ENCODE data around the gene RSPH6A. TPM values are rescaled to one million over a fixed set of nuclear protein-coding genes. Genes with fewer than 3 reads are reported as not detected.

Gene RSPH6A
- total and polyA plus RNA-seq, 10 of the 15 experiments (the other 5 are each of a cell fraction or from before 2014, with no cell fraction given), result 0.03 to 0.41 (median 0.22) TPM; not detected in 4

DNA sequence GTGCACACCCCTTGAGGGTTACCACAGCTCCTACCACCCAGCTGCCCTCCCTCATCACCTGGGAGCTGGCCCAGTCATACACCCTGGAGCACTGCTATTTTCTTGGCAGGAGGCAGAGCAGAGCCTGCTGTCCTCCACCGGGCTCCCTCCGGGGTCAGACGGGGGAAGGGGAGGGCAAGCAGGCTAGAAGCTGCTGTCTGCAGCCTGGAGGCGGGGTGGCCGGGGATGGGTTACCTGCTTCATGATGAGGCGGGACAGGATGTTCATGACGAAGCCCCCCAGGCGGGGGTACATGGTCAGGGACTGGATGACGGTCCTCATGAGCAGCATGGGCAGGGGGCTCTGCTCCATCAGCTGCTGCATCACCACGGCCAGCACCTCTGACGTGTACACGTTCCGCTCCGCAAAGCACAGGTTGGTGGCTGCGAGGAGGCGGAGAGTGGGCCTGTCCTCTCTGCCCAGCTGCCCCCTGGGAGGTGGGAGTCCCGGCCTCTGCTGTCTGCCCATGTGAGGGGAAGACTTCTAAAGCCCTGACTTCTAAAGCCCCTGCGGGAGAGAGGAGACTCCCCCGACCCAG, 2.7 kb upstream of the RSPH6A start:
- peaks cover 5 to 9% of the 10 kb centered on the region in 2 experiments for H3K36me3 ChIP-seq (ENCODE audit: control insufficient read depth in 2 of 2, insufficient read depth in 2 of 2, low read length in 1 of 2)
- H3K9me3 ChIP-seq (replicated peaks; ENCODE audit: control insufficient read depth, insufficient read depth, low read length), result no peaks in the 10 kb centered on the region
- H3K4me2 ChIP-seq (ENCODE audit: control insufficient read depth, insufficient read depth), result no peak overlapping the region
- DNase-seq (ENCODE audit: low read depth, low spot score) (no peak), ATAC-seq (peak; percentile 15), FAIRE-seq (no peak)
- TF ChIP-seq PAX5 (IDR thresholded peaks at IDR 0.05; ENCODE audit: borderline replicate concordance, low read depth, low read length) (peak; percentile 58; the same call in 1 of the 2 replicates), GATAD2B (conservative IDR thresholded peaks at IDR 0.05; ENCODE audit: low read depth) (no peak), POLR2A (IDR thresholded peaks at IDR 0.05; ENCODE audit: low read depth, low read length) (peak; percentile 63; the same call in 1 of the 2 replicates)
- H3K4me1 ChIP-seq (ENCODE audit: control insufficient read depth, insufficient read depth, low read length), result no peaks in the 10 kb centered on the region
- no peaks in the 10 kb centered on the region for H3K79me2 ChIP-seq (ENCODE audit: control insufficient read depth, insufficient read depth, low read length)
- in situ Hi-C loops (cut with MboI) (no loop called here), intact Hi-C loops (cut with micrococcal nuclease; ENCODE audit: unreplicated experiment) (loop anchor here (1.0 to 10.0 kb wide), 3 partner anchors 65 to 177 kb away; partner anchors contain the start of genes CCDC61 and MYPOP)
- no peak overlapping the region for H3K27ac ChIP-seq (ENCODE audit: control insufficient read depth, insufficient read depth)
- SMC1A ChIA-PET (ENCODE audit: uncharacterized antibody, unreplicated experiment), result interaction anchor here (1.1 to 1.8 kb wide), 3 partner anchors 18 to 199 kb away, joined by 4 to 9 read pairs (median 5); no protein-coding TSS in a partner anchor
- WGBS (ENCODE audit: insufficient coverage, insufficient replicate concordance, low lambda C conversion rate, missing lambda C conversion rate), result 73% methylated on average over 19 of the region's 19 CpGs
- RAD21 ChIA-PET (ENCODE audit: unreplicated experiment), result interaction anchor here (1.1 to 1.9 kb wide), 6 partner anchors 46 to 177 kb away, joined by 3 to 14 read pairs (median 9); partner anchors contain the start of genes CCDC61, FOXA3, MYPOP and SIX5
- no peak overlapping the region for H2AFZ ChIP-seq (ENCODE audit: control insufficient read depth, low read depth, low read length)
- CTCF ChIA-PET, result interaction anchor here (0.7 to 2.4 kb wide), 17 partner anchors 12 to 199 kb away, joined by 3 to 28 read pairs (median 6); partner anchors contain the start of genes FOXA3, MEIOSIN, MYPOP and QPCTL
- H4K20me1 ChIP-seq (ENCODE audit: control insufficient read depth, insufficient read depth), result no peaks in the 10 kb centered on the region
- BruUV-seq (replicated peaks), result no TSS peak
- no peak overlapping the region for H3K4me3 ChIP-seq
- H3K9ac ChIP-seq (ENCODE audit: control insufficient read depth, insufficient read depth, low read length), result no peak overlapping the region
- POLR2A ChIA-PET, result interaction anchor here (0.5 to 1.9 kb wide), 3 partner anchors 30 to 64 kb away, joined by 3 to 8 read pairs (median 4); no protein-coding TSS in a partner anchor
- H3K27me3 ChIP-seq (replicated peaks in 1 of 2; ENCODE audit: control insufficient read depth in 2 of 2, insufficient read depth in 2 of 2, low read length in 1 of 2), result no peaks in the 10 kb centered on the region

DNA sequence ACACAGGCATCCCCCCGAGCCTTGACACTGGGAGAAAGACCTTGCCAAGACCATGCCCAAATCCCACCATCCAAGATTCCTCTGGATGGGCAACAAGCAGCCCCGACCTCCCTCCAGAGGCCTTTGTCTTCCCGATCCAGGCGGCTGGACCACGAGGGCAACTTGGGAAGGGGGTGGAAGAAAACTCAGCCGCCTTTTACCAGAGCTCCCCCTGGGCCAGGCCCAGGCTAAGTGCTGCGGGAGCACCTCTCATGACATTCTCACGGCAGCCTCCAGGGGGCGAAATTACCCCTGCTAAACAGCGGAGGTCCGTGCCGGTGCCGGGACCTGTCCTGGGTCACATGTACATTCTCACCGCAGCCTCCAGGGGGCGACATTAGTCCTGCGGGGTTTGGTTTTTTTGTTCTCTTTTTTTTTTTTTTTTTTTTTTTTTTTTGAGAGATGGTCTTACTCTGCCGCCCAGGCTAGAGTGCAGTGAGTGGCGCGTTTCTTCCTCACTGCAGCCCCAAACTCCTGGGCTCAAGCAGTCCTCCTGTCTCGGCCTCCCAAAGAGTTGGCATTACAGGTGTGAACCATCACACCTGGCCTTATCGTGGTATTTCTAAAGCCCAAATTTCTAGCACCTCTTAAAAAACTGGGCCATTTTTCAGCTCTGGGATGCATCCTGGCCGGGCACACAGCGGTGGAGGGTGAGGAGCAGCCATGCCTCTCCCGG, 2.1 kb upstream of the RSPH6A start:
- WGBS (ENCODE audit: insufficient coverage, insufficient replicate concordance, low lambda C conversion rate, missing lambda C conversion rate), result 20% methylated on average over 23 of the region's 24 CpGs
- ATAC-seq (peak; percentile 99), FAIRE-seq (peak; percentile 97), DNase-seq (ENCODE audit: low read depth, low spot score) (peak; percentile 75)
- no peak overlapping the region for H3K27ac ChIP-seq (ENCODE audit: control insufficient read depth, insufficient read depth)
- BruUV-seq (replicated peaks), result no TSS peak
- H3K4me3 ChIP-seq, result no peak overlapping the region
- H3K9ac ChIP-seq (ENCODE audit: control insufficient read depth, insufficient read depth, low read length), result no peak overlapping the region
- ChIA-PET RAD21 (ENCODE audit: unreplicated experiment) (interaction anchor here (0.7 to 1.9 kb wide), 10 partner anchors 8 to 199 kb away, joined by 3 to 14 read pairs (median 6); partner anchors contain the start of genes CCDC61, FOXA3, IRF2BP1 and MYPOP), CTCF (interaction anchor here (0.5 to 2.4 kb wide), 44 partner anchors 9 to 525 kb away, joined by 3 to 28 read pairs (median 4); partner anchors contain the start of genes CCDC61, DMWD, FBXO46 and FOXA3), POLR2A (interaction anchor here (0.6 to 1.9 kb wide), 5 partner anchors 17 to 65 kb away, joined by 3 to 8 read pairs (median 4); partner anchors contain the start of gene SYMPK), SMC1A (ENCODE audit: uncharacterized antibody, unreplicated experiment) (interaction anchor here (0.6 to 1.8 kb wide), 5 partner anchors 17 to 200 kb away, joined by 3 to 9 read pairs (median 5); partner anchors contain the start of gene SYMPK)
- no peak overlapping the region for H3K4me2 ChIP-seq (ENCODE audit: control insufficient read depth, insufficient read depth)
- H3K4me1 ChIP-seq (ENCODE audit: control insufficient read depth, insufficient read depth, low read length), result no peaks in the 10 kb centered on the region
- H3K79me2 ChIP-seq (ENCODE audit: control insufficient read depth, insufficient read depth, low read length), result no peaks in the 10 kb centered on the region
- H4K20me1 ChIP-seq (ENCODE audit: control insufficient read depth, insufficient read depth), result no peaks in the 10 kb centered on the region
- no peaks in the 10 kb centered on the region for H3K27me3 ChIP-seq (replicated peaks in 1 of 2; ENCODE audit: control insufficient read depth in 2 of 2, insufficient read depth in 2 of 2, low read length in 1 of 2)
- no peaks in the 10 kb centered on the region for H3K9me3 ChIP-seq (replicated peaks; ENCODE audit: control insufficient read depth, insufficient read depth, low read length)
- intact Hi-C loops (cut with micrococcal nuclease; ENCODE audit: unreplicated experiment), result loop anchor here (1.0 to 10.0 kb wide), 3 partner anchors 66 to 178 kb away; partner anchors contain the start of genes CCDC61 and MYPOP
- H2AFZ ChIP-seq (ENCODE audit: control insufficient read depth, low read depth, low read length), result no peak overlapping the region
- peaks cover 4 to 6% of the 10 kb centered on the region in 2 experiments for H3K36me3 ChIP-seq (ENCODE audit: control insufficient read depth in 2 of 2, insufficient read depth in 2 of 2, low read length in 1 of 2)
- in situ Hi-C loops (cut with MboI), result no loop called here
- TF ChIP-seq ZNF592 (IDR thresholded peaks at IDR 0.05) (peak; percentile 73; the same call in 1 of the 2 replicates), JUND (IDR thresholded peaks at IDR 0.05; ENCODE audit: low read depth, low read length) (no peak), RCOR1 (conservative IDR thresholded peaks at IDR 0.05; ENCODE audit: low read depth, low read length) (0 out of 2 replicates have a peak, but pooled peaks have one; percentile 78)
- TF ChIP-seq, protein P1, sequence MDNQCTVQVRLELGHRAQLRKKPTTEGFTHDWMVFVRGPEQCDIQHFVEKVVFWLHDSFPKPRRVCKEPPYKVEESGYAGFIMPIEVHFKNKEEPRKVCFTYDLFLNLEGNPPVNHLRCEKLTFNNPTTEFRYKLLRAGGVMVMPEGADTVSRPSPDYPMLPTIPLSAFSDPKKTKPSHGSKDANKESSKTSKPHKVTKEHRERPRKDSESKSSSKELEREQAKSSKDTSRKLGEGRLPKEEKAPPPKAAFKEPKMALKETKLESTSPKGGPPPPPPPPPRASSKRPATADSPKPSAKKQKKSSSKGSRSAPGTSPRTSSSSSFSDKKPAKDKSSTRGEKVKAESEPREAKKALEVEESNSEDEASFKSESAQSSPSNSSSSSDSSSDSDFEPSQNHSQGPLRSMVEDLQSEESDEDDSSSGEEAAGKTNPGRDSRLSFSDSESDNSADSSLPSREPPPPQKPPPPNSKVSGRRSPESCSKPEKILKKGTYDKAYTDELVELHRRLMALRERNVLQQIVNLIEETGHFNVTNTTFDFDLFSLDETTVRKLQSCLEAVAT (IDR thresholded peaks at IDR 0.05), result peak; percentile 67; the same call in 1 of the 2 replicates
